GM21447 (cell line): ENCODE measurements around the gene FOXJ3.

Experiments
- ATAC-seq: cut with Tn5 transposase; IDR thresholded peaks from one replicate; pipeline ENCODE4 v1.9.1; 2021; ENCODE audit not compliant: unreplicated experiment

FOXJ3 gene

DNA sequence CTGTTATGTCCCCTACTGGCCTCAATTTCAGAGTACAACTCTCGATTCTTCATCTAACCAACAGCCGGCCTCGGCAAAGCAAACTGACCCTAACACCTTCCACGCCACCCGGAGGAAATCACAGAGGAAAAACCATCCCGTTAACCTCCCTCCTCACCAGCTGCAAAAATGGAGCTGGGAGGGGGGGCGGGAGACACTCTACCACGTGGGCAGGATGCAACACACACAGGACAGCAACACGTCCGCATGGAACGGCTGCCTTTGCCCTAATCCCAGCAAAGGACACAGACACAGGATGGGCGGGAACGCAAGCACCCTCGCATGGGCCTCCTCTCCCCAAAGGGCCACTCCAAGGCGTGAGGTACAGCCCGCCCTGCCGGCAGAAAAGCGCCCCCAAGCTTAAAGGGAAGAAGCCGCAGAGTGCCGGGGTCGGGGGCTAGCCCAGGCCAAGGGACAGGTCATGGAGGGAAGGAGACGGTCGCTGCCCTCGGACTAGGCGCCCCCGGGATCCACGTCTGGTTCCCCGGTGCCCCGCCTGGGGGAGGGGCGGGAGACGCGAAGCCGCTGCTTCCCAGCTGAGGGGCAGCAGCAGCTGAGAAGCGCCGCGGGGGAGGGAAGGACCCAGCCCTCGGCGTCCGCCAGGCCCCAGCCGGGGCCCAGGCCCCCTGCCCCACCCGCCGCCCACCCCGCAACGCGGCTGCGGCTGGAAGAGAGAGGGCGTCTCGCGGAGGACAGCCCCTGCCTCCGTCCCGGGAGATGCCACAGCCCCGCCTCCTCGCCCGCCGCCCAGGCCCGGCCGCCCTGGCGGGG, 590 bp downstream of the FOXJ3 start:
- peak; percentile 52 for ATAC-seq

GRCh38 chr1:42333662-42334239, 1.3 kb downstream of the FOXJ3 start:
- no peak for ATAC-seq

- no peak for ATAC-seq
Observed at GRCh38 chr1:42332877-42333276, 2.2 kb downstream of the FOXJ3 start.

- ATAC-seq, result no peak
Observed at GRCh38 chr1:42330215-42330614, 4.8 kb downstream of the FOXJ3 start.

- ATAC-seq, result no peak
Observed at GRCh38 chr1:42328916-42329496, 6.0 kb downstream of the FOXJ3 start.

GRCh38 chr1:42328047-42328625, 6.9 kb downstream of the FOXJ3 start:
- no peak for ATAC-seq

GRCh38 chr1:42325014-42325402, 10.0 kb downstream of the FOXJ3 start:
- ATAC-seq, result no peak

GRCh38 chr1:42324398-42325013, 10.5 kb downstream of the FOXJ3 start:
- ATAC-seq, result no peak

DNA sequence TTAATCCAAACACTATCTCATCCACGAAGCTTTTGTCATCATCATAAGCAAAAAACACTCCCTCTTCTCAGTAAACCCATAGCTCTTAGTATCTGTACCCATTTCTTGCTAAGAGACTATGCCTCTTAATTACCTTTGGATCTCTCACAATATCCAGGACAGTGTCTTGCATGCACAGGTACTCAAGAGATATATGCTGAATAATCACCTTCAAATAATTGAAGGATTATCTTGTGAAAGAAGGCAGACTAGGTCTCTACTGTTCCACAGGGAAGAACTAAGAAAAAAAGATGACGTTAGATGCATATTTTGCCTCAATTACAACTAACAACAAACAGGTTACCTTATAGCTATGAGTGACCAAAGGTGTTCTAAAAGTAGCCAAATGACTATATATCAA, 11.5 kb downstream of the FOXJ3 start:
- no peak for ATAC-seq

DNA sequence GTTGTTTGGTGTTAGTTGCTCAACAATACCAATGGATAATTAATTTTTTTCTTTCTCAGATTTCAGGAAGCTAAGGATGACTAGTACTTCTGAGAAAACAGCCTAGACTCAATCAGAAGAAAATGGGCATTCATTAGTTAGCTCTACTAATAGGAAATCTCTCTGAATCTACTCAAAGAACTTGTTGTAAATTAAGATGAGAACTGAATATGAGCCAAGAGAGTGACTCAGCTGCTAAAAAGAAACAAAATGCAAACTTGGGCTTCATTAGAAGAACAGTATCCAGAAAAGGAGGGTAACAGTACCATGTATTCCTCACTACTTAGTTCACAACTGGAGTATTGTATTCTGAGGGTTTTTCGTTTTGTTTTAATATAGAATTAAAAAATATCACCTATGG, 12.5 kb downstream of the FOXJ3 start:
- no peak for ATAC-seq

- ATAC-seq, result no peak
Observed at GRCh38 chr1:42321731-42322130, 13.3 kb downstream of the FOXJ3 start.

GRCh38 chr1:42320708-42321107, 14.3 kb downstream of the FOXJ3 start:
- no peak for ATAC-seq

DNA sequence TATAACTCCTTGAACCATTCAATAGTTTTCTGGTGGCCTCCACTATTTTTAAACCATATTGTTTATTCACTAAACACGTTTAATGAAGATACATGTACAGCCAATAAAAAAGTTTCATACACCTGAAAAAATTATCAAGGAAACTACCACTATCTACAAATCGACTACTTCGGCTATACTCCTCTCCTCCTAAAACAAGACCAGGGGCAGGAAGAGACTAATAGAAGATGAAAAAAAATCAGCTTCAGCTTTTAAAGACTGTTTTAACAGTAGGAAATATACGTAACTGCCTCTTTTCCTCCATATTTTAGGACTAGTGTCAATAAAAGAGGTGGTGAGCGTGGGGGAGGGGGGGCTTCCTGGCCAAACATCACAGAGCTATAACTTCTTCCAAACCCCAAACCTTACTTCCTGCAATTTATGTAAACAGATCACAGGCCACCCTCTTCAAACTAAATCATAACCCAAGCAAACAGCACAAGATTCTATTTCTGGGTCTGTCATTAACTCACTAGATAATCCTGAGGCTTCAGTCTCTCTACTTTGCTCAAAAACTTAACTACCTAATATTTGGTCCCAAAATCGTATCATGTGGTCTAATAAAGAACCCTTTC, 15.1 kb downstream of the FOXJ3 start:
- ATAC-seq, result no peak

GRCh38 chr1:42319128-42319851, 15.7 kb downstream of the FOXJ3 start:
- ATAC-seq, result no peak

- ATAC-seq, result no peak
Observed at GRCh38 chr1:42318601-42319000, 16.4 kb downstream of the FOXJ3 start.

DNA sequence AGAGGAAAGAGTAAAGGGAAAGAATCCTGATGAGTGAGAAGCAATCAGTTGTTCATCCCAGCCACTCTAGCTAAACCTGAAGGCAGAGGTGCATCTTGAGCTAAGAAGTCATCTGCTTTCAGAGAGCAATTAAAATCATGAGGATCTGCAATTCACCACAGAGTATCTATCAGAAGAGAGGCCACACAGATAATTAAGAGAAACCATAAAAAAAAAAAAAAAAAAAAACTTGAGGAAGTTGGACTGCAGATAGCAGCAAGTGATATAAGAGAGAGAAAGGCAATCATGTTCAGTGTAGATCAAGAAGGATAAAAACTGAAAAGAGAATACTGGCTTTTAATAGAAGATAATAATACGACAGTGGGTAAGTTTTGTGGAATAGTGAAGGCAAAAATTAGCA, 17.7 kb downstream of the FOXJ3 start:
- ATAC-seq, result no peak

GRCh38 chr1:42316292-42316691, 18.7 kb downstream of the FOXJ3 start:
- no peak for ATAC-seq

DNA sequence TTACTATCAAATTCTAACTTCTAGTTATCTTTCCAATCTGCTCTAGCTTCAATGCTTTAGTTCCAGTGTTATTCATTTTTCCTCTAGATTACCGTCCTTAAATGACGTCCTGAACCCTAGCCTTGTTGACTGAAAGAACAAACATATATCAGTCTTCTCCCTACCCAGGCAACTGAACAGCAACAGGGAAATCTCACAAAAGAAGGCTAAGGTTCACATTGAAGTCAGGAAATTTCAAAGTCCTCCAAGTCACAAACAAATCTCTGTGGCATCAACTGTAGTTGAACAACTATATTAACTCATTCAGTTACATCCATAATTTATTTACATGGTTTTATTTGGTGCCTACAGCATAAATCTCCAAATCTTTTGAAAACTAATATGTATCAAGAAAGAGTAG, 19.5 kb downstream of the FOXJ3 start:
- no peak for ATAC-seq

DNA sequence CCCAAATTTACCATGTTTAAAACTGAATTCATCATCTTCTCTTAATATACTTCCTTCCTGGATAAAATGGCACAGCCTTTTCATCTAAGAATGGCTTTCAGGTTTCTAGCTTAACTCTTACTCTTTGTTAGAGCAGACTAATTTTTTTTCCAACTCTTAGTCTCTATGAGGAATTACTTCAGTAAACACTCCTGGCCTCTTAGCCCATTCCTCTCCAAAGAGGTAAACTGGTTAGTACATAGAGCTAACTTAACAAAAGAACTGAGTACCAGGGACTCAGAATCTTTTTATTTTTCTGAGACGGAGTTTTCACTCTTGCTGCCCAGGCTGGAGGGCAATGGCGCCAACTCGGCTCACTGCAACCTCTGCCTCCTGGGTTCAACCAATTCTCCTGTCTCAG, 21.1 kb downstream of the FOXJ3 start:
- no peak for ATAC-seq

- no peak for ATAC-seq
Observed at GRCh38 chr1:42312576-42313212, 22.3 kb downstream of the FOXJ3 start.
